GM12878 (cell line): Measurements from ENCODE around the gene RNASE7.

ENCODE experiments used
- CTCF ChIP-seq, 3 experiments: IDR thresholded peaks in 2 of 3; conservative IDR thresholded peaks in 1 of 3; 2 replicates each; pipeline ENCODE4 v1.5.1; 2011; ENCODE audit warnings: low read depth in 3 of 3, low read length in 3 of 3, mild to moderate bottlenecking in 3 of 3, control low read depth in 2 of 3, moderate library complexity in 2 of 3, inconsistent platforms in 1 of 3, mixed read lengths in 1 of 3; ENCODE audit not compliant: control insufficient read depth in 2 of 3, insufficient read depth in 1 of 3; ENCODE audit errors: extremely low read depth in 1 of 3
- EP300 ChIP-seq, 2 experiments: fragments of 150-350 bp in 1 of 2; IDR thresholded peaks; 2 replicates each; pipeline ENCODE4 v1.6.1; 2011 to 2012; ENCODE audit warnings: low read depth in 2 of 2, low read length in 2 of 2, borderline replicate concordance in 1 of 2, improper control_type of control experiment in 1 of 2, inconsistent platforms in 1 of 2; ENCODE audit not compliant: control insufficient read depth in 1 of 2
- MAX ChIP-seq: IDR thresholded peaks from 2 replicates; pipeline ENCODE4 v1.6.1; 2012; ENCODE audit warnings: low read depth, low read length, improper control_type of control experiment
- POLR2AphosphoS2 ChIP-seq: IDR thresholded peaks from 2 replicates; pipeline ENCODE4 v1.6.1; 2011; ENCODE audit warnings: low read depth, mild to moderate bottlenecking, low read length, improper control_type of control experiment, moderate library complexity
- POLR2AphosphoS5 ChIP-seq: IDR thresholded peaks from 2 replicates; pipeline ENCODE4 v1.6.1; 2011; ENCODE audit warnings: mild to moderate bottlenecking, low read length, inconsistent platforms
- RAD51 ChIP-seq: fragments of 450-650 bp; IDR thresholded peaks from 2 replicates; pipeline ENCODE4 v1.6.1; 2016; ENCODE audit warnings: moderate library complexity, mild to moderate bottlenecking, inconsistent platforms

- TF ChIP-seq CTCF (IDR thresholded peaks at IDR 0.05 in 2 of 3, conservative IDR thresholded peaks at IDR 0.05 in 1 of 3; ENCODE audit: control insufficient read depth in 2 of 3, extremely low read depth in 1 of 3, insufficient read depth in 1 of 3, low read depth in 3 of 3, low read length in 3 of 3) (no peak), MAX (no peak), RAD51 (no peak), EP300 (IDR thresholded peaks at IDR 0.05; ENCODE audit: borderline replicate concordance in 1 of 2, control insufficient read depth in 1 of 2, low read depth in 2 of 2, low read length in 2 of 2) (no peak), POLR2AphosphoS2 (no peak), POLR2AphosphoS5 (no peak)
Measured at GRCh38 chr14:21072031-21072473, 29.9 kb downstream of the RNASE7 start.
